Keratinocyte (primary cell): Measurements from ENCODE around the gene DNAJB2. TPM values are rescaled to one million over a fixed set of nuclear protein-coding genes. Genes with fewer than 3 reads are reported as not detected.

ENCODE experiments used
- DNase-seq: peaks from one replicate; pipeline ENCODE4 v3.0.0-alpha.2; 2011; ENCODE audit warnings: low read depth, missing footprints, low spot score
- FAIRE-seq: peaks from 2 replicates; lab custom pipeline; 2011; peaks lifted over from hg19 to GRCh38; lab: Jason Lieb, UNC
- H2AFZ ChIP-seq: 2 replicates; pipeline ENCODE4 v1.6.0; 2012; ENCODE audit warnings: low read length, control low read depth, inconsistent platforms; ENCODE audit not compliant: control insufficient read depth
- H3K27ac ChIP-seq: 2 replicates; pipeline ENCODE4 v1.5.1; 2011; ENCODE audit warnings: low read length; ENCODE audit not compliant: control insufficient read depth, insufficient read depth
- H3K27me3 ChIP-seq: 3 replicates; pipeline ENCODE4 v1.6.0; 2011; ENCODE audit warnings: low read length; ENCODE audit not compliant: control insufficient read depth, insufficient read depth; ENCODE audit errors: extremely low read depth
- H3K36me3 ChIP-seq, 2 experiments: 2 replicates in 1 of 2; 3 replicates in 1 of 2; pipeline ENCODE4 v1.5.1; 2011; ENCODE audit warnings: low read length in 2 of 2, mild to moderate bottlenecking in 1 of 2; ENCODE audit not compliant: control insufficient read depth in 2 of 2, insufficient read depth in 2 of 2; ENCODE audit errors: extremely low read depth in 1 of 2
- H3K4me1 ChIP-seq: 3 replicates; pipeline ENCODE4 v1.5.1; 2011; ENCODE audit warnings: low read length; ENCODE audit not compliant: control insufficient read depth, insufficient read depth; ENCODE audit errors: extremely low read depth
- H3K4me2 ChIP-seq: 3 replicates; pipeline ENCODE4 v1.6.0; 2011; ENCODE audit warnings: low read depth, low read length; ENCODE audit not compliant: control insufficient read depth, insufficient read depth; ENCODE audit errors: extremely low read depth
- H3K4me3 ChIP-seq, 3 experiments: fragments of 200-600 bp in 1 of 3; sonication (generic) in 1 of 3; 2 replicates in 2 of 3; 3 replicates in 1 of 3; pipeline ENCODE4 v1.5.1; 2011 to 2016; ENCODE audit warnings: low read length in 3 of 3, mild to moderate bottlenecking in 3 of 3, control low read depth in 2 of 3, inconsistent platforms in 1 of 3, low read depth in 1 of 3, mixed read lengths in 1 of 3, mixed run types in 1 of 3, moderate library complexity in 1 of 3; ENCODE audit not compliant: control insufficient read depth in 2 of 3, insufficient read depth in 2 of 3; ENCODE audit errors: extremely low read depth in 1 of 3
- H3K79me2 ChIP-seq: 2 replicates; pipeline ENCODE4 v1.6.0; 2012; ENCODE audit warnings: low read length; ENCODE audit not compliant: control insufficient read depth, insufficient read depth
- H3K9ac ChIP-seq: 3 replicates; pipeline ENCODE4 v1.6.0; 2011; ENCODE audit warnings: low read length; ENCODE audit not compliant: control insufficient read depth, insufficient read depth; ENCODE audit errors: extremely low read depth
- H3K9me1 ChIP-seq: 3 replicates; pipeline ENCODE4 v1.6.0; 2011; ENCODE audit warnings: low read length; ENCODE audit not compliant: control insufficient read depth, insufficient read depth; ENCODE audit errors: extremely low read depth
- H3K9me3 ChIP-seq: 2 replicates; pipeline ENCODE4 v1.5.1; 2012; ENCODE audit warnings: low read depth, low read length; ENCODE audit not compliant: control insufficient read depth
- H4K20me1 ChIP-seq: 3 replicates; pipeline ENCODE4 v1.6.0; 2011; ENCODE audit warnings: low read length; ENCODE audit not compliant: control insufficient read depth, insufficient read depth; ENCODE audit errors: extremely low read depth
- EZH2 ChIP-seq: IDR thresholded peaks from one replicate; pipeline ENCODE4 v1.6.1; 2012; ENCODE audit warnings: inconsistent platforms, mild to moderate bottlenecking, low read length, moderate library complexity
- dilution Hi-C: fragments of 300-500 bp; cut with MboI; formaldehyde crosslinking; loops from one replicate; pipeline ENCODE4 v1.7.0; 2020; ENCODE audit warnings: low sequenced_read_pairs; ENCODE audit not compliant: extremely low pct_ligation_motif_present
- polyA plus RNA-seq, 5 experiments: library from polyadenylated mRNA; depleted of rRNA in 3 of 5; stranded (reverse) in 3 of 5; stranded (forward) in 1 of 5; unstranded in 1 of 5; fragments of >200 nt; gene quantifications; 1 replicate in 1 of 5; 2 replicates in 3 of 5; 3 replicates in 1 of 5; pipeline versions ENCODE4 v1.2.1 to v1.2.3, GENCODE V29; 2011 to 2012; ENCODE audit warnings: missing spikeins in 2 of 5, low read depth in 1 of 5, low replicate concordance in 1 of 5
- TF ChIP-seq, protein P1 (sequence below), 3 experiments: IDR thresholded peaks in 1 of 3; conservative IDR thresholded peaks in 1 of 3; optimal IDR thresholded peaks in 1 of 3; 2 replicates in 2 of 3; 3 replicates in 1 of 3; pipeline versions ENCODE3 to v1.5.1; 2011; ENCODE audit warnings: low read length in 3 of 3, mild to moderate bottlenecking in 3 of 3, moderate library complexity in 2 of 3, control low read depth in 1 of 3, inconsistent platforms in 1 of 3; ENCODE audit not compliant: insufficient read depth in 2 of 3; ENCODE audit errors: extremely low read depth in 1 of 3

DNAJB2 gene
- polyA plus RNA-seq, 1 donor (not counting 4 experiments of a cell fraction or from before 2014, with no cell fraction given): 51.7 TPM

DNA sequence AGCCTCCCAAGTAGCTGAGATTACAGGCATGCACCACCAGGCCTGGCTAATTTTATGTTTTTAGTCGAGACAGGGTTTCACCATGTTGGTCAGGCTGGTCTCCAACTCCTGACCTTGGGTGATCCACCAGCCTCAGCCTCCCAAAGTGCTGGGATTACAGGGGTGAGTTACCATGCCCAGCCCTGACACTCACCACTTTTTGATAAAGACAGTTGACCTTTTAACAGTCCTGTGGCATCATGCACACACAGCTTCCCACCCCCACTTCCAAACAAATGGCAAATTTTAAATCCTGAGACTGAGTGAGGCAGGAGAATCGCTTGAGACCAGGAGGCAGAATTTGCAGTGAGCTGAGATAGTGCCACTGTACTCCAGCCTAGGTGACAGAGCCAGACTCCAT is 6.2 kb upstream of the DNAJB2 start:
- dilution Hi-C loops: no loop called here
- H3K4me2 ChIP-seq: no peak overlapping the region
- FAIRE-seq: no peak

DNA sequence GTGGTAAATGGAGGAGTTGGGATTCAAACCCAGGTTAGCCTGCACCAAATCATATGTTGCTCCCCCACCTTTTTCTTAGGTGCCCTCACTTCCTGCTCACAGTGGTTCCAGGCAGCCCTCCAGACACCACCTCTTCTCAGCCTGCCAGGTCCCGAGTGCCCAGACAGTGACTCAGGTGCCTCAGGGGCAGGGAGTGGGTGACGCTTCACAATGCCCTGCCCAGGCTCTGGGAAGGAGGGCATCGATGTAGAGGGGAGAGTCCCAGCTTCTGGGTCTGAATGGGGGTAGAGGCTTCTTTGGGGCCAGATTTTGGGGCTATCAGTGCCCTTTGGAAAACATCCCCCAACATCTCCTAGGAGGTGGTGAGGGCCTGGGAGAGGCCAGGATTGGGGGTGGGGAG is 5.2 kb upstream of the DNAJB2 start:
- peak overlapping the region; percentile 88 for H3K4me2 ChIP-seq
- H3K79me2 ChIP-seq: no peaks in the 10 kb centered on the region
- peak; percentile 96 for DNase-seq
- dilution Hi-C loops: no loop called here
- TF ChIP-seq, protein P1, sequence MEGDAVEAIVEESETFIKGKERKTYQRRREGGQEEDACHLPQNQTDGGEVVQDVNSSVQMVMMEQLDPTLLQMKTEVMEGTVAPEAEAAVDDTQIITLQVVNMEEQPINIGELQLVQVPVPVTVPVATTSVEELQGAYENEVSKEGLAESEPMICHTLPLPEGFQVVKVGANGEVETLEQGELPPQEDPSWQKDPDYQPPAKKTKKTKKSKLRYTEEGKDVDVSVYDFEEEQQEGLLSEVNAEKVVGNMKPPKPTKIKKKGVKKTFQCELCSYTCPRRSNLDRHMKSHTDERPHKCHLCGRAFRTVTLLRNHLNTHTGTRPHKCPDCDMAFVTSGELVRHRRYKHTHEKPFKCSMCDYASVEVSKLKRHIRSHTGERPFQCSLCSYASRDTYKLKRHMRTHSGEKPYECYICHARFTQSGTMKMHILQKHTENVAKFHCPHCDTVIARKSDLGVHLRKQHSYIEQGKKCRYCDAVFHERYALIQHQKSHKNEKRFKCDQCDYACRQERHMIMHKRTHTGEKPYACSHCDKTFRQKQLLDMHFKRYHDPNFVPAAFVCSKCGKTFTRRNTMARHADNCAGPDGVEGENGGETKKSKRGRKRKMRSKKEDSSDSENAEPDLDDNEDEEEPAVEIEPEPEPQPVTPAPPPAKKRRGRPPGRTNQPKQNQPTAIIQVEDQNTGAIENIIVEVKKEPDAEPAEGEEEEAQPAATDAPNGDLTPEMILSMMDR (optimal IDR thresholded peaks at IDR 0.05 in 1 of 3, IDR thresholded peaks at IDR 0.05 in 1 of 3, conservative IDR thresholded peaks at IDR 0.05 in 1 of 3; ENCODE audit: extremely low read depth in 1 of 3, insufficient read depth in 2 of 3, low read length in 3 of 3): no peak
- TF ChIP-seq EZH2: no peak
- H3K4me3 ChIP-seq: peak overlapping the region; percentile 4 to 65 (median 64)
- H3K4me1 ChIP-seq: peaks cover 57% of the 10 kb centered on the region
- peak overlapping the region; percentile 50 for H2AFZ ChIP-seq
- H3K36me3 ChIP-seq: no peaks in the 10 kb centered on the region
- no peaks in the 10 kb centered on the region for H3K9me1 ChIP-seq
- H3K27me3 ChIP-seq: no peaks in the 10 kb centered on the region
- peak overlapping the region; percentile 100 for H3K27ac ChIP-seq
- FAIRE-seq: peak; percentile 93
- peak overlapping the region; percentile 96 for H3K9ac ChIP-seq
- no peaks in the 10 kb centered on the region for H4K20me1 ChIP-seq
- H3K9me3 ChIP-seq: no peaks in the 10 kb centered on the region

More for the DNA sequence above, 6.2 kb upstream of the DNAJB2 start:
- no peaks in the 10 kb centered on the region for H4K20me1 ChIP-seq
- H2AFZ ChIP-seq: no peak overlapping the region
- H3K79me2 ChIP-seq: no peaks in the 10 kb centered on the region
- DNase-seq: no peak
- H3K27ac ChIP-seq: peak overlapping the region; percentile 100
- peaks cover 48% of the 10 kb centered on the region for H3K4me1 ChIP-seq
- no peaks in the 10 kb centered on the region for H3K27me3 ChIP-seq
- H3K9ac ChIP-seq: no peak overlapping the region
- no peaks in the 10 kb centered on the region for H3K9me3 ChIP-seq
- TF ChIP-seq, protein P1 (optimal IDR thresholded peaks at IDR 0.05 in 1 of 3, IDR thresholded peaks at IDR 0.05 in 1 of 3, conservative IDR thresholded peaks at IDR 0.05 in 1 of 3; ENCODE audit: extremely low read depth in 1 of 3, insufficient read depth in 2 of 3, low read length in 3 of 3): no peak
- TF ChIP-seq EZH2: no peak
- no peak overlapping the region for H3K4me3 ChIP-seq
- no peaks in the 10 kb centered on the region for H3K9me1 ChIP-seq
- H3K36me3 ChIP-seq: no peaks in the 10 kb centered on the region
